HG02798 (cell line): Measurements from ENCODE around the gene YDJC.
"Not testable (repeated sequence)": the region's sequence is repeated elsewhere in the genome, so short reads cannot be mapped to it uniquely, and the experiment has no call there.

Source experiments
- ATAC-seq: cut with Tn5 transposase; IDR thresholded peaks from one replicate; pipeline ENCODE4 v1.9.1; 2021; ENCODE audit warnings: mild to moderate bottlenecking; ENCODE audit not compliant: unreplicated experiment, poor library complexity

YDJC gene

DNA sequence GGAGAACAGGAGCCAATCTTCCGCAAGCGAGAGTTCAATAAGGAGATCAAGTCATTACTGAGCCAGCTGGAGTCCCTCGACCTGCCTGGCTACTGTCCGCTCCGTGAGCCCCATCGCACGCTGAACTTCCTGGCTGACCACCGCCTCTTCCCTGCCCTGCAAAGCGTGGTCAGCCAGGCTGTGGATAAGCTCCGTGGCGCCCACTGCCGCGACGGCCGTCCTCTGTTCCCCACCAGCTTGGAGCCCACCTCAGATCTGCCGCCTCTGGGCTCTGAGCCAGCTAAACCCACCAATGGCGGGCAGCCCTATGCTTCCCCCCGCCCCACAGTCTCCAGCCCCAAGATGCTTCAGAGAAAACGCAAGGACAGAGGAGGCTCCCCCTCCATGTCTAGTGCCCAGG is 5.0 kb upstream of the YDJC start:
- ATAC-seq, result no peak

DNA sequence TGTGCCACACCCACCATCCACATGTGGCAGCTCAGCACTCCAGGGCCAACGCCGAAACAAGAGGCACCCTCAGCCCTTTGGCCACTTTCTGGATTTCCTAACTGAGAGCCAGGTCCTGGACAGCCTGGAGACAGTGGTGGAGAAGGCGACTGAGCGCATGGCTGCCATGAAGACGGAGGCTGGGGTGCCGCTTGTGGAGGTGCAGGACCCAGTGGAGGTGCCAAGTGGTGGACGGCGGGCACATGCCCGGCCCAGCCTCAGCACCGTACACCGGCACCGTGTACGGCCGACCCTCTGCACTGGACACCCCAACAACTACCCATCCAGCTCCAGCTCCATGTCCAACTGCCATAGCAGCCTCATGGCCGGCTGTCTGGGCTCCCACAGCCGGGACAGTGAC is 4.3 kb upstream of the YDJC start:
- ATAC-seq, result no peak

DNA sequence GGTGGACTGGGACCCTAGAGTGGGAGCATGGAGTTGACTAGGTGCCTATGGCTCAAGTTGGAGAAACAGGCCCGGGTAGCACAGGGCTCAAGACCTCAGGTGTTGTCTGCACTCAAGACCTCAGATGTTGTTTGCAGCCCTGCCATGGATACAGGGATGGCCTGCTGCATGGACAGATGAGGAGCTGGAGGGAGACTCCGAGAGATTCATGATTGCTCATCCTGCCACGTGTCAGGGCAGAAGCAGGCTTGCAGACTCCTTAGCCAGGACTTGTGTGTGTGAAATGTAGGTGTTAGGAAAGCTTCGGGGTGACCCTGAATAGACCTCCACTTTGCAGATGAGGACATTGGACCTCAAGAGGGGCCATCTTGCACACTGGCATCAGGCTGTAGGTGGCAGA is 3.7 kb upstream of the YDJC start:
- no peak for ATAC-seq

DNA sequence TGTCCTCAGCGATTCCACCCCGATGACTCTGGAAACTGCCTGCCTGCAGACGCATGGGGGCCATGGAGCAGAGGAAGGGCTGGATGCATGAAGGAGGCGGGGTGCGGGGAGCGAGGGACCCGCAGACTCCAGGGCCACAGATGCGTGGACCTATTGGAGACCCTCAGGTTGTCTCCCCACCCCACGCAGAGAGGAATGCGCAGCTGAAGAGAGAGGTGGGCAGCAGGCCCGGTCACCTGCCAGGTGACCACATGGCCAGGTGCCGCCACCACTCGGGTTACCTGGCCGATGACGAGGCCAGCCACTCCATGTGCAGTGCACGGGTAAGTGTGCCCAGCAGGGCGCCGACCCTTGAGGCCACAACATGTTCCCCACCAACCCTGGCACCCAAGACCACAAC is 3.1 kb upstream of the YDJC start:
- no peak for ATAC-seq

DNA sequence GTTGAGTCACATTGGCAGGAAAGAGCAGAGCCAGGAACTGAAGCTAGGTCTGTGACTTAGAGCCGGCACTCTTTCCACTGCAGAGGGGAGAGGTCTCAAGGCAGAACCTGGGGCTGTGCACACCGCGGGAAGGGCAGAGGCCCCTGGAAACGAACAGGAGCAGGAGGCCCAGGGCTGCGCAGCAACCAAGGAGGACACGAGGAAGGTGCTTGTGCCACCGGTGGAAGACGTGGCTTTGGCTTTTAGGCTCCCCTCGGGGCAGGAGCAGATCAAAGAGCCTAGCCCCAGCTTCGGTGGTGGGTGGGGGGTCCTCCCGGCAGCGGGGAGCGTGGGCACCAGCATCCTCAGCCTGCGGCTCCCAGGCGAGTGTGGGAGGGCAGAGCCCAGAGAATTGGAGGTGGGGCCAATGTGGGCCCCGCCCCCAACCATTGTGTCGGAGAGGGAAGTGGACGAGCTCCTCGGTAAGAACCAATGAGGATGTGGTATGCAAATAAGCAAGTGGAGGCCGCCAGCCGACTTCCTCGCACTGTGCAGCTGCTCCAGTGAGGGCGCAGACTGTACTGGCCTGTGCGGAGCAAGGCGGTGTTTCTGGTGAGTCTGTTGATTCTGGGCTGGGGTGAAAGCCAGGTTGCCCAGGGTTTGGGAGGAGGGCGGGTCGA is 2.5 kb upstream of the YDJC start, which contains the start of gene CCDC116:
TSS of gene CCDC116 (plus strand) at position 524 of the 659 bp plus-strand sequence. CDS start 422 bp downstream, outside the sequence.
- no peak for ATAC-seq

DNA sequence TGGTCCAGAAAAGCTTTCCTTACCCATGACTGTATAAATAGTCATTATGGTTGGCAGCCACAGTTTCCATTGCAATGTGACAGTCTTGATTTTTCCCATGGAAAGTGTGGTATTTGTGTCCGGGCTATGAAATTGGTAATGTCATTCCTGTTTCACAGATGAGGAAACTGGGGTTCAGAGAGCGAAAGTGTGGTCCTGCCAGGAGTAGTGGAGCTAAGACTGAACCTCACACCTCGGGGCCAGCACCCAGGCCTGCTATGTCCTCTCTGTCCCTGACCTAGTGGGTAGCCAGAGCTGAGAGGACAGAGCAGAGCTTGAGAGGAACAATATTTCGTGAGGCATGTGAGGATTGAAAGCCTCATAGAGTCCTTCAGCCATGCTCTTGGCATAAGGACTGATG is 1.2 kb upstream of the YDJC start:
- ATAC-seq, result no peak

DNA sequence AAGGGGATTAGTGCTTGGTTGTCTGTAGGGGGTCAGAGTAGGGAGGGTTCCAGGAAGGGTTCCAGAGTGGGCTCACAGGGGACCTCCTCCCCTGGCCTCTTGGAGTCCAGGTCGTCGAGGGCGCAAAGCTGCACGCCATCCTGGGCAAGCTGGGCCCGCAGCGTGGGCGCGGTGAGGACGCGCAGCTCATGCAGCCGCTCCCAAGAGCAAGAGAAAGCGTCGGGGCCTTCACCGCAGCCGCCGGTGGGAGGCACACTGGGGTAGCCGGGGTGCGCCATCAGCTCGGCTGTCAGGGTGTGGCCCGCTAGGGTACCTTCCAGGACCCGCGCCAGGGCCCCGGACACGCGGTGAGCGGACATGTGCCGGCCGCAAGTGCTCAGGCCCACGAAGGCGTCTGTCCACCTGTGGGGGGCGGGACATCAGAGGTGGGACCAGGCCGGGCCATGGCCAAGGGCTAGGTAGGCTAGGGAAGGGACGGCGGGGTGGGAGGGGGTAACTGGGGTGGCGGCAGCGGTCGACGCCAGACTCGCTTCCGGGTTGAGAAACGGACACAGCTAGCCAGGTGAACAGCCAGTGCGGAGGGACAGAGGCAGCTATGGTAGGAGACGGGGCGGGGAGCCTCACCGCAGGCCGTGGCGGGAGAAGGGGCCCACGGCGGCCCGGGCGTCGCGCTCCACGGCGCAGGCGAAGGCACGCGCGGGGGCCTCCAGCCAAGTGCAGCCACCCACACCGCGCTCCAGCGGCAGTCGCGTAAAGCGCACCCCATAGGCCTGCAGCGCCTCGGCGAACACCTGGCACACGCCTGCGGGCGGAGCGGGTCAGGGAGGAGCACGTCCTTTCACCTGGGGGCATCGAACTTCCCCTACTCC is 1.2 kb downstream of the YDJC start:
- ATAC-seq, result no peak

DNA sequence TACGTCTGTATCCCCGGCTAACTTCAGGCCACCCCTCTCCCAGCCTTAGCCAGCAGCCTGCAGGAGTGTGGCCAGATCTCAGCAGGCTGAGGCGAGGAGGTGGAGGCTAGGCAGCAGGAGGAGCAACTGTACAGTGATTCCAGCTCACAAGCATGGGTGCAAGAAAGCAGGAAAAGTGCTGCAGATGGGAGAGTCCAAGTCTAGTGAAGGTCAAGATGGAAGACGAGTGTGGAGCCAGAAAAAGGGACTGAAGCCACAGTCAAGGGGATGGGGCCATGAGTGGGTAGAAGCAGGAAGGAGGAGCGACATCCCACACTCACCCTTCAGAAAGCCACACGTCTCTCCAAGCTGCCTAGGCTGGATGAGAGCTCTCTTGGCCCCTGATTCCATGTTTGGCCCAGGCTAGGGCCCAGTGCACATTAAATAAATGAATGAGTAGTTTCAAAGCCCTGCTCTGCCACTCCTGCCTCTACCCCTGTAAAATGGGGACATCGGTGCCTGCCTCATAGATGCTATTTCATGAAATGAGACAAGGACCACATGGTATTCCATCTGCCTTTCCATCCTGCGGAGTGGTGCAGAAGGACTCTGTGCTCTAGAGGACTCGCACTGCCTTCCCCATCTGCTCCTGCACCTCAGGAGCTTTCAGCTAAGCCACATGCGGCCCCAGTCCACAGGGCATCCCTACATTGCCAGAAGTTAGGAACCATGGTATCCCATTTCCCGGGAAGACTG is 2.9 kb downstream of the YDJC start:
- ATAC-seq, result no peak

DNA sequence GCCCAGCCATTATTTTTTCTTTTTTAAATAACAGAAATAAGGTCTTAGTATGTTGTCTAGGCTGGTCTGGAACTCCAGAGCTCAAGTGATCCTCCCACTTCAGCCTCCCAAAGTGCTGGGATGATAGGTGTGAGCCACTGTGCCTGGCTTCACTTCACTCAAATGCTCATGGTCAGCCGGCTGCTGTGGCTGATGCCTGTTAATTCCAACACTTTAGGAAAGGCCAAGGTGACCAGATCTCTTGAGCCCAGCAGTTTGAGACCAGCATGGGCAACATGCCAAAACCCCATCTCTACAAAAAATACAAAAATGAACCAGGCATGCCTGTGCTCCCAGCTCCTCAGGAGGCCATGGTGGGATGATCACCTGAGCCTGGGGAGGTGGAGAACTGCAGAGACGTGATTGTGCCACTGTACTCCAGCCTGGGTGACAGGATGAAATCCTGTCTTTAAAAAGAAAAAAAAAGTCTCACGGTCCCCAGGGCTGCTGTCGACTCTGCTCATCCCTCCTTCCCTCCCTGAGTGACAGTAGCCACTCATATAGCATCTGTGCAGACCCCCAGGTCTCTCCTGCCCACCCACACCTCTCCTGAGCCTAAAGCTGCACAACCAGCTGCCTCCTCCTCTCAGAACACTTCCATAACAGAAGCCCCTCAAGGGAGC is 3.6 kb downstream of the YDJC start:
- ATAC-seq, result no peak

DNA sequence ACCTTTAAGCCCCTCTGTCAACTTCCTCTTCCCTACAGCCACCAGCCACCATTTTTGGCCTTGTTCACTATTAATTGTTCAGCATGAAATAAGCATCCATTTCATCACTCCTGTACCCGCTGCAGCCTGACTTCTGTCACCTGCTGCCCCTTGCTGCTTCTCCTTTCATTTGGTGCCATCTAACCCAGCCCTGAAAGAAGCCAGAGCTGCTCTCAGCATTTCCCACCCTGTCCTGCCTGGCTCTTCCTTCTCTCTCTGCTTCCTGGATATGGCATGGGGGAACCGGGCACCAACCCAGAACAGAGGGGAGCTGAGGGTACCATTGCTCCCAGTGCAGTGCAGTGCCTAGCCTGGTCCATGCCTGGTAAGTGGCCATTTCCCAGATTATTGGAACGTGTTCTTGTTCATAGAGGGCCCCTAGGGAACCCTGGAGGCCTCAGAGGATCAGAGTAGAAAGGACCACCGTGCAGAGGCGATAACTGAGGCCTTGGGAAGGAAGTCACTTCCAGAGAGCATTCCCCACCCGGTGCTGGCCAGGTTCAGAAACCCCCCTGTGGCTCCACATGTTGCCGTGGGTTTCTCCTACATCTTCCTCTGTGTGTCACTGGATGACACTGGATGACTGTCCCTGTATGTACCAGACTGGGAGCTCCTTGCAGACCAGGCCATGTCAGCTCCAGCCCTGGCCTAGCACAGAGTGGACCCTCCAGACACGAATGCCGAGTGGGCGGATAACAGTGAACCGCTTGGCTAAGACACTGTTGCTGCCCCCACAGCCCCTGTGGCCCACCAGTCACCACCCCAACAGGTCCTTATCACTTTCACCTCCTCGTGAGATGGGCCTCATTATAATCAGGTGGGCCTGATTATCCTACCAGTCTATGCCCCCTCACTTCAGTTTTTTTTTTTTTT is 4.7 kb downstream of the YDJC start:
- ATAC-seq, result no peak

DNA sequence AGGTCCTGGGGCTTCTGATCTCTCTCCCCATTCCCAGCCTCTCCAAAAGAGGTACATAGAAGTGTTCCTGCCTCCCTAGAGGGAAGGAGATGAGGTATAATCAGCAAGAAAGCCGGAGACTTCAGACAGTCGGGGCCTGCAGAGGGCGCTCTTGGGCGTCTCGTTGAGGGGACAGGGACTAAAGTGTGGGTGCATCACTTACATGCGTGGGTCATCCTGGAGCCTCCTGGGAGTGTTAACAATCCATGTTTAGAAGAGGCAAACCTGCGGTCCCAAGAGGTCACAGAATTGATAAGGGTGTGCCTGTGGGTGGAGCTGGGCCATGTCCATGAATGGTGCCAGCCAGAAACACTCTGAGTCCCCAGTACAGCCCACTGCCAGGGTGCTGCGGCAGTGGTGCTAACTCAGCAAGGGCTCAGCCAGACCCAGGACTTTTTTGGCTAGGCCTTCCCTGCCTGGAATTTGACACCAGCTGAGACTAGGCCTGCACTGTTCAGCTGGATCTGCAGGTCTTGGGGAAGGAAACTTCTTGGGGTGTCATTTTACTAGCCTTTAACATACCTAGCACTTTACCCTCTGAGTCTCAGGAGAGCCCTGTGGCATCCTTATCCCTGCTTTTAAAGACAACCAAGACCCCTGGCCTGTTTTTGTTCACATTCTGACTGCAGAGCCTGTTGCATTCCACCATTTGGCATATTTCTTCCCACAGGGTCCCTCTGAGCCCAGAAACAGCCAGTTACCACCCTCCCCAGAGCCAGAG is 5.5 kb downstream of the YDJC start:
- no peak for ATAC-seq

DNA sequence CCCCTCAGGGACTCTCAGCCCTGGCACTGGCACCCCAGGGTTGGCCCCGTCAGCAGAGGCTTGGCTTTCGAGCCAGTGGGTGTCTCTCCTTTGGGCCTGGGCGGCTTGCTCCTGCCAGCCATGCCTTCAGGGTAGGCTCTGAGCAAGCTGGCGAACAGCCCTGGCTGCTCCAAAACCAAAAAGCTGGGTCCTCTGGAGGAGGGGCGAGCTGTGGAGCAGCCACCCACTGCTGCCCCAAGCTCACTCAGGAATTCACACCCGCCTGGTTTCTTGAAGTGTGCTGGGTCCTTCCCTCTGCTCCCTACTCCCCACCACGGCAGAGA is 6.2 kb downstream of the YDJC start:
- no peak for ATAC-seq

DNA sequence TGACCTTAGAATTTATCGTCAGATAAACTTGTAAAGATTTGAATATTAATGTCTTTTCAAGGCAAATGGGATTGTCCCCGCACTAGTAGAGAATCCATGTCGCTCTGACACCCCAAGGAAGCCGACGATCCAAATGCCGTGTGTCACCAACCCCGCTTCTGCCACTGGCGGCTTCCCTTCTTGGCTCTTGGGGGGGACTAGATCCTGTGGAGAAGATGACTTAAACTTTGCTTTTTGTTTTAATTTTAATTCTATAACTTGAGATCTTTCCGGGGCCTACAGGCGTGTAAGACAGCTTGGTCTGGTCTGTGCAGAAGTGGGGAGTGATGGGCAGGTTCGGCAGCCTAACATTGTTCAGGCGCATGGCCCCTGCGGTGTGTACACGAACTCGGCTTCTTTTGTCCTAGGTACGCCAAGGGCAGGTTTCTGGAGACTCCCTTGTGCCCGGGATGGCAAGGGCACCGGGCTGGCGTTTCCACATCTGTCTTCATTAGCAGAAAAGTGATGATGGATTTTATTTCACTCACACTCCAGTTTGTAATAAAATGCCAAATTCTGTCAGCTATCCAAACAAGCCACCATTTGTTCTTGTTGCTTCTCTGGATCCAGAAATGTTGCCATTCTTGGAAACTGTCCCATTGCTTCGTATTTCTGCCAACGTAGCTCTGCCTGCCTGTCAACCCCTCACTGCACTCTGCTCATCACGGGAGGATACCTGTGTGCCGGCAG is 6.7 kb downstream of the YDJC start:
- ATAC-seq, result no peak

DNA sequence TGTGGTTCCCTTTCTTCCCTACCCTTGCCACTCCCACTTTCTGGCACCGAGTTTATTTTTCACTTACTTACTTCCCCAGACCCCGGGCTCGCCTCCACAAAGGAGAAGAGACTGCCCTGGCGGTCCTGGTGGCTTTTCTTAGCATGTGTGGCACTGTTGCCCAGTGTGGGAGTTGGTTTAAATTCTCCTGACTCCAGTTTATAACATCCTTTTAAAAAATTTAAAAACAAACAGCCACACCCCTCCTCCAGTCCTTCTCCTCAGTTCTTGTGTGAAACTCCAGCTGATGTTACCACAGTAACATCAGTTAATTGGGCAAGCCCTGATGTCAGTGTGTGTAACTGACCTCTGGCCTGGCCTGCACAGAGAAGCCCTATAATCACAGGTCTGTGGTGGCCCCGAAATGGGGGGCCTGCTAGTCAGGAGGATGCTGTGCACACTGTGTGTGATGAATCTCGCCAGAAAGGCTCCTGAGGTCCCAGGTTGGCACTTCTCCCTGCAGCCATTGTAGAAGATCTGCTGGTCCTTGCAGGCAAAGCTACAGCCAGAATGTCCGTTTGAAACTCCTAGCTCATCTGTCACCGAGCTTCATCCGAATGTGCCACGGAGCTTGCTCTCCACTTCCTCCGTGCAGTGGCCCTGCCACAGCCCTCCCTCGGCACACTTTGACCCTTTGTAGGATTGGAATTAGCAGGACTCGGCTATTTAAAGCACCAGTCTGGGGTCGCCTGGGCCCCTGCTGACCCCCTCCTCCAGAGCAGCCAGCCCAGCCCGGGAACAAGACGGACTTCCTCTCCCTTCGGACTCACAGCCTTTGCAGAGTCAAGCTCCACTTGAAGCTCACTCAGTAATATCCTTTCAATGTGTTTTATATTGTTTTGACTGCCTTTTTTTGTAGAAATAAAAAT is 7.6 kb downstream of the YDJC start:
- ATAC-seq, result no peak

DNA sequence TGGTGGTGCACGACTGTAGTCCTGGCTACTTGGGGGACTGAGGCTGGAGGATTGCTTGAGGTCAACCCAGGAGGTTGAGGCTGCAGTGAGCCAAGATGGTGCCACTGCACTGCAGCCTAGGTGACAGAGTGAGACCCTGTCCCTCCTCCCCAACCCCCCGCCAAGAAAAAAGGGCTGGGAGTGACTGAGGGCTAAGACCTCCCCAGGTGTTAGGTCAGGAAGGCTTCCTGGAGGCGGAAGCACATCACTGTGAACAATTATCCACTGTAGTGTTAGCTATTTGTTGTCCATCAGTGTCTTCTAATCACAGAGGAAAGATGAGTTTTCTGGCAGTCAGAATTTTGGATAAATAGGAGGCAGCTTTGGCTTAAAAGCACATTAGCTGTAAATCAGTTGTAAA is 8.8 kb downstream of the YDJC start:
- no peak for ATAC-seq

DNA sequence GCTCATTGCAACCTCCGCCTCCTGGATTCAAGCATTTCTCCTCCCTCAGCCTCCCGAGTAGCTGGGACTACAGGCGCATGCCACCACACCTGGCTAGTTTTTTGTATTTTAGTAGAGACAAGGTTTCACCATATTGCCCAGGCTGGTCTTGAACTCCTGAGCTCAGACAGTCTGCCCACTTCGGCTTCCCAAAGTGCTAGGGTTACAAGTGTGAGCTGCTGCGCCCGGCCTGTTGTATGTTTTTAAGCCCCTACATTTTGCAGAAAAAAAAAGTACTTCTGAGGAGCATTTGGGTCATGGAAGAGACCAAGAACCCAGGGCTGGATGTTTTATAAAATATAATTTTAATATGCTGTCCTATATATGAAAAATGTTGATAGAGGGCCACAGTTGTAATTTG is 12.5 kb downstream of the YDJC start:
- not testable (repeated sequence) for ATAC-seq

DNA sequence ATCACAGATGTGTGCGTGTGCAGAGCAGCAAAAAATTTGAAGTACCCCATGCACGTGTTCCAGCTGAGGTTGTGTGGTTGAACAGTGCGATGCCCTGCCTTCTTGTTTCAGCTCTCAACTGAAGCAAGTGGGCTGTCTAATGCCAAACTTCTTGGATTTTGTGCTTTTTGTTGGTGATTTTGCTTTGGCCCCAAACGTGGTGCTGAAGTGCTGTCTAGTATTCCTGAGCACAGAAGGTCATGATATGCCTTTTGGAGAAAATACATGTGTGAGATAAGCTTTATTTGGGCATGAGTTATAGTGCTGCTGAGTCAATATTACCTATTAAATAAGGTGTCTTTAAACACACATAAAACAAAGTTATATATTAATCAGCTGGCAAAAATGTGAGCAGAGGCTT is 14.1 kb downstream of the YDJC start:
- no peak for ATAC-seq
